Lung (tissue), 13 donors: Measurements from ENCODE around the gene ADAMTS9. TPM values are rescaled to one million over a fixed set of nuclear protein-coding genes. Genes with fewer than 3 reads are reported as not detected.

ENCODE experiments used
- ATAC-seq: fragments of 200-7000 bp; cut with Tn5 transposase; one replicate; pipeline ENCODE4 v1.9.1; 2020; ENCODE audit warnings: moderate number of reproducible peaks; ENCODE audit not compliant: insufficient read depth, low FRiP score
- DNase-seq, 3 donors: peaks; one replicate each; pipeline ENCODE4 v3.0.0-alpha.2; 2013 to 2017
- H3K27ac ChIP-seq, 2 donors: one replicate each; pipeline ENCODE4 v1.5.1; 2013; ENCODE audit warnings: mild to moderate bottlenecking in 2 of 2, moderate library complexity in 2 of 2, control low read depth in 1 of 2, inconsistent platforms in 1 of 2, low read depth in 1 of 2, low read length in 1 of 2
- H3K27me3 ChIP-seq, 3 donors: one replicate each; pipeline ENCODE4 v1.5.1; 2013; ENCODE audit warnings: low read length in 2 of 3; ENCODE audit not compliant: control insufficient read depth in 3 of 3, insufficient read depth in 3 of 3
- H3K36me3 ChIP-seq, 4 donors: one replicate each; pipeline ENCODE4 v1.5.1; 2013; ENCODE audit warnings: low read length in 4 of 4, mild to moderate bottlenecking in 1 of 4, moderate library complexity in 1 of 4; ENCODE audit not compliant: control insufficient read depth in 4 of 4, insufficient read depth in 4 of 4
- H3K4me1 ChIP-seq, 5 donors: one replicate each; pipeline ENCODE4 v1.5.1; 2013; ENCODE audit warnings: low read length in 5 of 5, mild to moderate bottlenecking in 2 of 5, moderate library complexity in 1 of 5; ENCODE audit not compliant: control insufficient read depth in 5 of 5, insufficient read depth in 5 of 5
- H3K4me3 ChIP-seq: one replicate; pipeline ENCODE4 v1.5.1; 2013; ENCODE audit warnings: mild to moderate bottlenecking, control low read depth, moderate library complexity
- H3K9ac ChIP-seq, 2 donors: one replicate each; pipeline ENCODE4 v1.5.1; 2013; ENCODE audit warnings: low read length in 2 of 2, control low read depth in 1 of 2; ENCODE audit not compliant: insufficient read depth in 1 of 2
- H3K9me3 ChIP-seq, 4 donors: one replicate each; pipeline ENCODE4 v1.5.1; 2013; ENCODE audit warnings: low read length in 3 of 4, mild to moderate bottlenecking in 1 of 4, moderate library complexity in 1 of 4; ENCODE audit not compliant: control insufficient read depth in 4 of 4, insufficient read depth in 3 of 4
- CTCF ChIP-seq: IDR thresholded peaks from 2 replicates; pipeline ENCODE4 v1.5.1; 2012; ENCODE audit warnings: mild to moderate bottlenecking; ENCODE audit errors: control extremely low read depth, extremely low read depth
- WGBS, 2 donors: extraction: QIAGEN DNeasy Blood & Tissue Kit; methylation state at CpG; one replicate each; pipeline ENCODE4 v1.1.7; 2013; 5-methylcytosine and 5-hydroxymethylcytosine counted together
- polyA plus RNA-seq, 2 donors: library from polyadenylated mRNA; stranded (reverse); fragments of 200-250 nt; gene quantifications; one replicate each; pipeline ENCODE4 v1.2.1, GENCODE V29; 2013
- small RNA-seq: library from RNA; depleted of rRNA; stranded (forward); fragments of <200 nt; gene quantifications from one replicate; pipeline ENCODE3, GENCODE V24; 2014; ENCODE audit warnings: low replicate concordance
- total RNA-seq, 2 donors: library from RNA; depleted of rRNA in 1 of 2; stranded (reverse); fragments of >200 nt in 1 of 2; gene quantifications; one replicate each; pipeline ENCODE4 v1.2.1, GENCODE V29; 2014 to 2021
- donor health status: control.
- donor health status: control.
- donor health status: Bipolar disorder and iron deficiency.
- donor health status: healthy.
- donor health status: DM: yes; HTN: yes; CAD: no.

The ADAMTS9 gene
- total and polyA plus RNA-seq, 4 donors: 29.9 to 75.6 (median 42.9) TPM

GRCh38 chr3:64467255-64467944 is 220.4 kb downstream of the ADAMTS9 start:
- ATAC-seq: no peak

More at GRCh38 chr3:64467255-64467944, 220.4 kb downstream of the ADAMTS9 start:
- TF ChIP-seq CTCF: no peak
- Histone ChIP-seq H3K27ac (no peak overlapping the region), H3K36me3 (no peaks in the 10 kb centered on the region), H3K27me3 (no peaks in the 10 kb centered on the region), H3K9me3 (no peaks in the 10 kb centered on the region), H3K9ac (no peak overlapping the region), H3K4me3 (no peak overlapping the region), H3K4me1 (peaks cover 0 to 11% (median 1%) of the 10 kb centered on the region in 5 donors)
- no peak for DNase-seq
- 49 to 61% methylated on average over 5 of the region's 5 CpGs for WGBS, 2 donors

Small RNAs within 50 kb of the gene (small RNA-seq; reads per million reads assigned to genes)
- not detected for gene RNU6-739P
